BE2C (cell line): ENCODE measurements around the gene GABRR2.

Experiments used
- DNase-seq: peaks from one replicate; pipeline ENCODE4 v3.0.0-alpha.2; 2020
- H3K27me3 ChIP-seq: fragments of 250-450 bp; sonication (Bioruptor Pico); 2 replicates; pipeline ENCODE4 v1.5.1; 2020; ENCODE audit warnings: mild to moderate bottlenecking
- H3K36me3 ChIP-seq: fragments of 250-450 bp; sonication (Bioruptor Pico); 2 replicates; pipeline ENCODE4 v1.5.1; 2020; ENCODE audit warnings: mild to moderate bottlenecking
- H3K4me1 ChIP-seq: fragments of 250-450 bp; sonication (Bioruptor Pico); 2 replicates; pipeline ENCODE4 v1.5.1; 2020
- H3K4me3 ChIP-seq: 2 replicates; pipeline ENCODE4 v1.5.1; 2011; ENCODE audit warnings: low read depth, low read length
- H3K9me3 ChIP-seq: fragments of 250-450 bp; sonication (Bioruptor Pico); 2 replicates; pipeline ENCODE4 v1.5.1; 2020
- CTCF ChIP-seq: IDR thresholded peaks from 2 replicates; pipeline ENCODE4 v1.5.1; 2012; ENCODE audit warnings: mild to moderate bottlenecking, low read depth, low read length

GABRR2 gene

GRCh38 chr6:89335164-89335563, 20.1 kb upstream of the GABRR2 start:
- Histone ChIP-seq H3K36me3 (peaks cover 35% of the 10 kb centered on the region), H3K27me3 (no peaks in the 10 kb centered on the region), H3K9me3 (no peaks in the 10 kb centered on the region), H3K4me3 (no peak overlapping the region), H3K4me1 (no peaks in the 10 kb centered on the region)
- DNase-seq, result no peak
- TF ChIP-seq CTCF, result no peak

- Histone ChIP-seq H3K36me3 (peaks cover 28% of the 10 kb centered on the region), H3K27me3 (no peaks in the 10 kb centered on the region), H3K9me3 (no peaks in the 10 kb centered on the region), H3K4me1 (no peaks in the 10 kb centered on the region), H3K4me3 (no peak overlapping the region)
- no peak for DNase-seq
- TF ChIP-seq CTCF, result no peak
Observed at GRCh38 chr6:89330910-89331309, 15.8 kb upstream of the GABRR2 start.

GRCh38 chr6:89328976-89329375, 13.9 kb upstream of the GABRR2 start:
- no peaks in the 10 kb centered on the region for H3K9me3 ChIP-seq
- no peaks in the 10 kb centered on the region for H3K4me1 ChIP-seq
- TF ChIP-seq CTCF, result no peak
- no peaks in the 10 kb centered on the region for H3K27me3 ChIP-seq
- no peak overlapping the region for H3K4me3 ChIP-seq
- H3K36me3 ChIP-seq, result peaks cover 27% of the 10 kb centered on the region
- DNase-seq, result no peak

GRCh38 chr6:89324304-89324703, 9.2 kb upstream of the GABRR2 start:
- H3K27me3 ChIP-seq, result no peaks in the 10 kb centered on the region
- H3K4me3 ChIP-seq, result no peak overlapping the region
- no peak for DNase-seq
- H3K9me3 ChIP-seq, result no peaks in the 10 kb centered on the region; the same call in 1 of the 2 replicates
- H3K4me1 ChIP-seq, result no peaks in the 10 kb centered on the region
- TF ChIP-seq CTCF, result no peak
- H3K36me3 ChIP-seq, result peaks cover 1% of the 10 kb centered on the region

- no peaks in the 10 kb centered on the region for H3K27me3 ChIP-seq
- H3K9me3 ChIP-seq, result no peaks in the 10 kb centered on the region; the same call in 1 of the 2 replicates
- H3K4me3 ChIP-seq, result no peak overlapping the region
- H3K4me1 ChIP-seq, result no peaks in the 10 kb centered on the region
- TF ChIP-seq CTCF, result no peak
- H3K36me3 ChIP-seq, result no peaks in the 10 kb centered on the region; the same call in 1 of the 2 replicates
- DNase-seq, result no peak
Observed at GRCh38 chr6:89323511-89323971, 8.4 kb upstream of the GABRR2 start.

GRCh38 chr6:89321131-89321970, 6.3 kb upstream of the GABRR2 start:
- Histone ChIP-seq H3K27me3 (no peaks in the 10 kb centered on the region), H3K36me3 (no peaks in the 10 kb centered on the region), H3K4me3 (no peak overlapping the region), H3K4me1 (no peaks in the 10 kb centered on the region), H3K9me3 (no peaks in the 10 kb centered on the region; the same call in 1 of the 2 replicates)
- DNase-seq, result no peak
- no peak for TF ChIP-seq CTCF
